CD4-positive, alpha-beta T cell treated with Interleukin-15 for 4 hours (primary cell): Measurements from ENCODE around the gene ZDHHC16.
A peak's percentile ranks its signal among the peaks of the same experiment; 100 is the strongest.

ENCODE experiments used
- DNase-seq: peaks from one replicate; pipeline ENCODE4 v3.0.0-alpha.2; 2020; ENCODE audit warnings: low spot score

The ZDHHC16 gene

DNA sequence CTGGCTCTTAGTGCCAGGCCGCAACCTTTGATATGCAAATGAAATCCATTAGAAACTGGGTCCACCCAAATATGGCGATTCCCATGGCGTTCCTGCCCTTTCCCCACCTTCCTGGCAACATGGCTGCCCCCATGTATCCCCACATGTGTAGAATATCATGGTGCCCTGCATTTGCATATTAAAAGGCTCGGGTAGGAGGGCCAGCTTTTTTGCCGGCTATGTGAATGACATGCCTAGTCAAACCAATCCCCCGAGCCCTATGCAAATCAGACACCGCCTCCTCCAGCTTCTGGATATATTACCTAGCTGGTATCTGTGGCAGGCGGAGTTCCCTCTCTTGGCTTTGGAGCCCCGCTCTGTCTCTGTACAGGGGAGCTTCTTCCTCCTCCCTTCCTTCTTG lies 34.0 kb downstream of the ZDHHC16 start:
- DNase-seq: no peak

DNA sequence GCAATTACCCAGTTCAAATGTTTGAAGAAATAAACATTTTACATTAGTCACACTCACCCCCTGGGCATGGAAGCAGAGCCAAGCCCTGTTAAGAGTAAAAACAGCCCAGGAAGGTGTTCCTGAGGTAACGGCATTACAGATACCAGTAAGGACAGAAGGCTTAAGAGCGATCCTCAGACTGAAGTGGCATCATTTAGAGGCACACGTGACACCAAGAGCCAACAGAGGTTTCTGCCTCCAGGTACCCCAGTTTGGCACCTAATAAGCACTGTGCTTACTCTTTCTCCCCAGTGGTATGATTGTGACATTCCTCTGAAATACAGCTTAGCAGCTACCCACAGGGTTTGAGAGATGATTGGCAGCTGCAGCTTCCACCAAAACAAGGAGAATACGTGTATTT lies 35.1 kb downstream of the ZDHHC16 start:
- no peak for DNase-seq

DNA sequence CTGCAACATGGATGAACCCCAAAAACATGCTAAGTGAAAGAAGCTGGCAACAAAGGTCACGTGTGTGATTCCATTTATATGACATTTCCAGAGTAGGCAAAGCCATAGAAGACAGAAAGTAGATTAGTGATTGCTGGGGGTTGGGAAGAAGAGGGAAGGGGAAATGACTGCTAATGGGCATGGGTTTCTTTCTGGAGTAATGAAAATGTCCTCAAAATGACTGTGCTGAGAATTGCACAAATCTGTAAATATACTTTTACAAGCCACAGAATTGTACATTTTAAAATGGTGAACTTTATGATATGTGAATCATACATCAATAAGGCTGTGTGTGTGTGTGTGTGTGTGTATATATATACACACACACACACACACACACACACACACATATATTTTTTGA lies 36.4 kb downstream of the ZDHHC16 start:
- no peak for DNase-seq

- DNase-seq: no peak
These were observed 37.5 kb downstream of the ZDHHC16 start for GRCh38 chr10:97483506-97483905.

GRCh38 chr10:97483921-97484320 lies 37.9 kb downstream of the ZDHHC16 start:
- no peak for DNase-seq

DNA sequence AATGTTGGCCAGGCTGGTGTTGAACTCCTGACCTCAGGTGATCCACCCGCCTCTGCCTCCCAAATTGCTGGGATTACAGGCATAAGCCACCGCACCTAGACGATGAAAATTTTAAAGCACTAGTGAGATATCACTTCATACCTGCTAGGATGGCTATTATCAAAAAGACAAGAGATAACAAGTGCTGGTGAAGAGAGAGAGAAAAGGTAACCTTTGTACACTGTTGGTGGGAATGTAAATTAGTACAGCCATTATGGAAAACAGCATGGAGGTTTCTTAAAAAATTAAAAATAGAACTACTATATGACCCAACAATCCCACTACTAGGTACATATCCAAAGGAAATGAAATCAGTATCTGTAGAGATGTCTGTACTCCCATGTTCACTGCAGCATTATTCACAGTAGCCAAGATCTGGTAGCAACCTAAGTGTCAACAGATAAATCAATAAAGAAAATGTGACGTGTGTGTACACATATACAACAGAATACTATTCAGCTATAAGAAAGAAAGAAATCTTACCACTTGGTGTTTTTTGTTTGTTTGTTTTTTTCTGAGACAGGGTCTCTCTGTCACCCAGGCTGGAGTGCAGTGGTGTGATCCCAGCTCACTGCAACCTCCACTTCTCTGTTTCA lies 39.8 kb downstream of the ZDHHC16 start:
- no peak for DNase-seq

- no peak for DNase-seq
These were observed 44.6 kb downstream of the ZDHHC16 start for GRCh38 chr10:97490592-97490991.

DNA sequence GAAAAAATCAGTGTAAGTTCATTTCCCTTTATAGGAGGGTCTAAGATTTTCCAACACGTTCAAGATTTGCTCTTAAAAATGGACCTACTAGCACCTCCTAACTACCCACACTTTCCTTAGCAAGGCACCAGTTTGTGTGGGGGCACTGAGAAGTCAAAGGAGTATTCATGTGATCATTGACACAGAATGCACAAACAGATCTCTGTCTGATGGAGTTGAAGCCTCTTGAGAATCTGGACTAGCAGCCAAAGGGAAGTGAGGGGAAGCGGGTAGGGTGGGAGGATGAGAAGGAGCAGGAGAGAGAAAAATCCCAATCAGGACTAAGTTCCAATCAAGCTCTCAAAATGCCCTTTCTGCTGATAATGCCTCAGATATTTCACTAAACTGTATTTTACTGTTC lies 48.2 kb downstream of the ZDHHC16 start:
- no peak for DNase-seq

GRCh38 chr10:97494863-97495506 lies 49.0 kb downstream of the ZDHHC16 start:
- no peak for DNase-seq

- peak; percentile 55 for DNase-seq
These were observed 51.6 kb downstream of the ZDHHC16 start for GRCh38 chr10:97497572-97498075.

GRCh38 chr10:97498076-97498840 lies 52.3 kb downstream of the ZDHHC16 start, which contains the start of gene MMS19:
Gene MMS19, minus strand, starts transcription at chr10:97498422. Its CDS starts 38 bp downstream, at chr10:97498384.
- DNase-seq: peak; percentile 98

DNA sequence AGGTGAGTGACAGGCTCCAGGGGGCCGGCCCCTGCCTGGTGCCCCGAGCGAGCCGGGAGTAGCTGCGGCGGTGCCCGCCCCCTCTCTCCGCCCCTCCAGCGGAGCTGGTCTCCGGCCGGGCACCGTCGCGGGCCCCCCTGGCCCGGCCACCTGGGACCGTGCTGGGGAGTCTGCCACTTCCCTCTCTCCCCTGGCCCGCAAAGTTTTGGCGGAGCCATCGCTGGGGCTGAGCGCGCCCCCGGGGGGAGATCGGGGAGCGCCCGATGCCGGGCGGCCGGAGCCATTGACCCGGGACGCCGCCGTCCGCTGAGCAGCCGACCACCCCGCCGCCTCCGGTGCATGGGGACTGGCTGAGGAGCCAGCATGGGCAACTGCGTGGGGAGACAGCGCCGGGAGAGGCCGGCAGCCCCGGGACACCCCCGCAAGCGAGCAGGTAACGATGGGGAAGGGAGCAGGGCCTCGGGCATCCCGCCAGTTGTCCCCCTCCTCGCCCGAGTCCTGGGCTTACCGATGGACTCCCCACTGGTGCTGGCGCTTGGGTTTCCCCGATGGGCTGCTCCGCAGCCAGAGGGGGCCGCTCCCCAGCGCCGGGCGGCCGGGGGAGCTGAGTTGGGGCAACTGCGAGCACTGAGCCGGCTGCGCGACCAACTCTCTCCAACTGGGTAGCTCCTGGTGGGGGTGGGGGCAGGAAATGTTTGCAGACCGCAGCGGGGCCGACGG lies 53.0 kb downstream of the ZDHHC16 start, which contains the start of gene UBTD1:
TSS of gene UBTD1 (plus strand) at position 84 of the 720 bp plus-strand sequence. CDS start at position 364, 280 bp downstream.
- peak; percentile 12 for DNase-seq

DNA sequence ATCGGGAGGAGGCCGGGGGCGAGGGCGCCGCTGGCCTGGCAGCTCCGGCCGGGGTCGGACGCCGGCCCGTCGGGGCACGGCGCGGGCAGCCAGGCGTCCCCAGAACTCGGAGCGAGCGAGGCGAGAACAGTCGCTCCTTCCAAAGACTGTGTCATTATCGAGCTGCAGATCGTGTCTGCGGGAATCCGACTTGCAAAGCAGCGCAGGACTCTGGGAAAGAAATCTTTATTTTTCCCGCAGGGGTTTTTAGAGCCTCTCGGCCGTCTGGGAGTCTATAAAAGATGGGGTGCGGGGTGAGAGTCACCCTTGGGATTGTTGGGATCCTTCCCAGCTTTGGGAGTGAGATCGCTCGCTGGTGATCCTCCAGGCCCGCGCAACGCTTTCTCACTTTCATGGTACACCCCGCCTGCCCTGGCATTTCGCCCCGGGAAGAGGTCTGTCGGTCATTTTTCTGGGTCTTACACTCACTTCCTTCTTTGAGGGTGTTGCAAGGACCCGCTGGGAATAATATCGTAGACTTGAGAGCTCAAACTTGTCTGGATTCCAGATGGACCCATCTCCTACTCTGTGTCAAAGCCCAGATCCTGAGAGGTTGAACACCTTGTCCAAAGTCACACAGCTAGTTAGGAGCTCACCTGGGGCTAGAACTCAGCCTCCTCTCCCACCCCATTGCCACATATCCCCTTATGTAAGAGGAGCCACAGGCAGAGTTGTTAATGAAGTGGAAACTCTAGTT lies 53.8 kb downstream of the ZDHHC16 start:
- DNase-seq: no peak

DNA sequence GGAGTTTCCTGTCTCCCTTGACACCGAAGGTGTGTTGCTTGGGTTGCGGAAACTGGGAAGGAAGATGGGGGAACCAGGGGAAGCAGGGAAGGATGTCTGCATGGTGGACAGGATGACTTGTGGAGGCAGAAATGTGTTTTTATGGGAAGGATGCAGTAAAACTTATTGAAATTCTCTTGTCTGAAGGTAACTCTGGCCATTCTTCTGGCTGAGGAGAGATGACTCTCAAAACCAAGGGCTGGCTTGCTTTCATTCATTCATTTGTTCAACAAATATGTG lies 54.3 kb downstream of the ZDHHC16 start:
- no peak for DNase-seq

GRCh38 chr10:97502916-97503315 lies 56.9 kb downstream of the ZDHHC16 start:
- DNase-seq: no peak

DNA sequence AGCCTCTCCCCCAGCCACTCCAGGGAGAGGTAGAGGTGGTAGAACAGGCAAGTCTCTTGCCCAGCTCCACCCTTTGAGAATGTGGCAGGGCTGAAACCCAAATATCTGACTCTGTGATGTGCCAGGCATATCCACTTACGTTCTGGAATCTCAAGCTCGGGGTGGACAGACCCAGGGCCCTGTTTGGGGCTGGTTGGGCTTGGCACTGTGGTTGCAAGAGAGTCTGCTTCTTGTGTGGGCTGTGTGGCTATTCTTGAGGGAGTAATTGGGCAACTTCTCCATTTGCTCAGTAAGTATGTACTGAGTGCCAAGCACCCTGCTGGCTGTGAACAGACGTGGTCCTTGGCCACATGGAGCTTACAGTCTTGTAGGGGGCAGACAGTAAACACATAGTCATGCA lies 57.4 kb downstream of the ZDHHC16 start:
- DNase-seq: no peak

GRCh38 chr10:97505152-97505551 lies 59.2 kb downstream of the ZDHHC16 start:
- DNase-seq: no peak

GRCh38 chr10:97506199-97506991 lies 60.4 kb downstream of the ZDHHC16 start:
- no peak for DNase-seq
